PC-3 (cell line): ENCODE measurements around the gene PBRM1. TPM values are rescaled to one million over a fixed set of nuclear protein-coding genes. Genes with fewer than 3 reads are reported as not detected.

ENCODE experiments used
- ATAC-seq: fragments of 200-7000 bp; cut with Tn5 transposase; 2 replicates; pipeline ENCODE4 v1.9.1; 2020; ENCODE audit warnings: mild to moderate bottlenecking, moderate library complexity
- BruUV-seq: library from RNA; stranded (reverse); fragments of 400-500 nt; replicated peaks from 2 replicates; lab custom pipeline; 2021; lab: Mats Ljungman, UMichigan
- CTCF ChIA-PET: fragments of 300-600 bp; sonication (Branson Sonifier 250); formaldehyde crosslinking; loops from one replicate; lab custom pipeline; 2022; ENCODE audit warnings: antibody characterized with exemption; lab: Charles Lee
- POLR2A ChIA-PET: fragments of 300-600 bp; sonication (Branson Sonifier 250); formaldehyde crosslinking; loops from one replicate; lab custom pipeline; 2022; ENCODE audit warnings: antibody characterized with exemption; ENCODE audit not compliant: unreplicated experiment; lab: Charles Lee
- DNase-seq: peaks from one replicate; pipeline ENCODE4 v3.0.0-alpha.2; 2015
- H2AFZ ChIP-seq: fragments of 300-600 bp; sonication (generic); 2 replicates; pipeline ENCODE4 v1.6.0; 2016; ENCODE audit warnings: antibody characterized with exemption, low read length
- H3F3A ChIP-seq: fragments of 300-600 bp; sonication (generic); one replicate; pipeline ENCODE4 v1.6.0; 2017; ENCODE audit warnings: antibody characterized with exemption, low read length, control low read depth, mild to moderate bottlenecking; ENCODE audit not compliant: unreplicated experiment
- H3K27ac ChIP-seq: fragments of 300-600 bp; sonication (generic); 2 replicates; pipeline ENCODE4 v1.5.1; 2016; ENCODE audit warnings: mild to moderate bottlenecking, low read length
- H3K27me3 ChIP-seq: fragments of 300-600 bp; sonication (generic); 2 replicates; pipeline ENCODE4 v1.6.1; 2016; ENCODE audit warnings: low read length, mixed read lengths
- H3K36me3 ChIP-seq: fragments of 300-600 bp; sonication (generic); 2 replicates; pipeline ENCODE4 v1.6.1; 2016; ENCODE audit warnings: low read depth, mixed run types, low read length, mixed read lengths
- H3K4me1 ChIP-seq: fragments of 300-600 bp; sonication (generic); 2 replicates; pipeline ENCODE4 v1.5.1; 2016; ENCODE audit warnings: low read length; ENCODE audit not compliant: insufficient read depth
- H3K4me2 ChIP-seq: fragments of 300-600 bp; sonication (generic); 2 replicates; pipeline ENCODE4 v1.6.0; 2016; ENCODE audit warnings: low read length
- H3K4me3 ChIP-seq: fragments of 300-600 bp; sonication (generic); 2 replicates; pipeline ENCODE4 v1.5.1; 2016; ENCODE audit warnings: mild to moderate bottlenecking, low read length, mixed read lengths
- H3K79me2 ChIP-seq: fragments of 300-600 bp; sonication (generic); 2 replicates; pipeline ENCODE4 v1.6.1; 2017; ENCODE audit warnings: low read length, mixed read lengths
- H3K9ac ChIP-seq: fragments of 300-600 bp; sonication (generic); 2 replicates; pipeline ENCODE4 v1.6.0; 2016; ENCODE audit warnings: mild to moderate bottlenecking, low read length
- H3K9me2 ChIP-seq: fragments of 300-600 bp; sonication (generic); replicated peaks from 2 replicates; pipeline ENCODE4 v1.6.1; 2016; ENCODE audit warnings: mixed run types, low read length, mixed read lengths
- H3K9me3 ChIP-seq: fragments of 300-600 bp; sonication (generic); 2 replicates; pipeline ENCODE4 v1.6.1; 2016; ENCODE audit warnings: low read length, mixed read lengths
- H4K20me1 ChIP-seq: fragments of 300-600 bp; sonication (generic); 2 replicates; pipeline ENCODE4 v1.6.1; 2016; ENCODE audit warnings: low read length, mixed read lengths
- EZH2 ChIP-seq: fragments of 300-600 bp; sonication (generic); IDR thresholded peaks from one replicate; pipeline ENCODE4 v1.6.1; 2017; ENCODE audit warnings: antibody characterized with exemption, mild to moderate bottlenecking, low read length; ENCODE audit not compliant: unreplicated experiment
- EZH2phosphoT487 ChIP-seq: fragments of 300-600 bp; sonication (generic); IDR thresholded peaks from 2 replicates; pipeline ENCODE4 v1.6.1; 2018; ENCODE audit warnings: mild to moderate bottlenecking, antibody characterized with exemption, low read length, borderline replicate concordance
- intact Hi-C: fragments of 100-400 bp; cut with micrococcal nuclease; formaldehyde crosslinking; loops from 2 replicates; pipeline ENCODE4 v1.9.0; 2023
- total RNA-seq: library from RNA; depleted of rRNA; stranded (reverse); fragments of >200 nt; gene quantifications from 2 replicates; pipeline ENCODE4 v1.2.3, GENCODE V29; 2014
- TF ChIP-seq, protein P1 (sequence below): fragments of 300-600 bp; sonication (generic); conservative IDR thresholded peaks from 2 replicates; pipeline ENCODE4 v1.5.1; 2017; ENCODE audit warnings: antibody characterized with exemption, low read depth, mild to moderate bottlenecking, low read length

PBRM1 gene
- total RNA-seq, 1 experiment from 2014 or later: 59.7 TPM

DNA sequence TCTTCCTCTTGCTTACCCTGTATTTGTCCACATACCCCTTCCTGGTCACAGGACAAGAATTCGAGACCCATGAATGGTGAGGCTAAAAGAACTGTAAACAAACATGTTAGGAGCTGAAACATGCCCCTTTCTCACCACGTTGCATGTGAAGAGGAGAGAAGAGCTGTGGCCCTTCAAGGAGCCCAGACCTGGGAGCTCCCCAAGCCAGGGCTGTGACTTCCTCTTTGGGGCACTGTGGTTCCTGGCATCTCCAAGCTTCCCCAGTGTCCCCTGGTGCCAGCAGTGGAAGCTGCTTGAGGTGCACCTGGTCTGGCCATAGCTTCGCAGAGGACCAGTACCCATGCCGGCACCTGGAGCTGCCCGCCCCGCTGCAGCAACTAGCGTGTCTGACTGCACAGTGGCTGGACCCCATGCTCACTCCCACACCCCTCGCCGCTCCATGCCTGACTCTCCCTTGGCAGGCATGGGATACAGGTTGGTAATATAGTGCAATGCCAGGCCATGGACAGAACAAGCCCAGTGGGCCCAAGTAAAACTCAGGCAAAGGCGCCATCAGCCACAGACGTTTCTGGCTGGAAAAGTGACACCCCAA lies 30.1 kb upstream of the PBRM1 start:
- no peaks in the 10 kb centered on the region for H3K9me2 ChIP-seq
- TF ChIP-seq, protein P1, sequence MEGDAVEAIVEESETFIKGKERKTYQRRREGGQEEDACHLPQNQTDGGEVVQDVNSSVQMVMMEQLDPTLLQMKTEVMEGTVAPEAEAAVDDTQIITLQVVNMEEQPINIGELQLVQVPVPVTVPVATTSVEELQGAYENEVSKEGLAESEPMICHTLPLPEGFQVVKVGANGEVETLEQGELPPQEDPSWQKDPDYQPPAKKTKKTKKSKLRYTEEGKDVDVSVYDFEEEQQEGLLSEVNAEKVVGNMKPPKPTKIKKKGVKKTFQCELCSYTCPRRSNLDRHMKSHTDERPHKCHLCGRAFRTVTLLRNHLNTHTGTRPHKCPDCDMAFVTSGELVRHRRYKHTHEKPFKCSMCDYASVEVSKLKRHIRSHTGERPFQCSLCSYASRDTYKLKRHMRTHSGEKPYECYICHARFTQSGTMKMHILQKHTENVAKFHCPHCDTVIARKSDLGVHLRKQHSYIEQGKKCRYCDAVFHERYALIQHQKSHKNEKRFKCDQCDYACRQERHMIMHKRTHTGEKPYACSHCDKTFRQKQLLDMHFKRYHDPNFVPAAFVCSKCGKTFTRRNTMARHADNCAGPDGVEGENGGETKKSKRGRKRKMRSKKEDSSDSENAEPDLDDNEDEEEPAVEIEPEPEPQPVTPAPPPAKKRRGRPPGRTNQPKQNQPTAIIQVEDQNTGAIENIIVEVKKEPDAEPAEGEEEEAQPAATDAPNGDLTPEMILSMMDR: no peak
- TF ChIP-seq EZH2phosphoT487 (no peak), EZH2 (no peak)
- H3K4me3 ChIP-seq: no peak overlapping the region
- H3K79me2 ChIP-seq: no peaks in the 10 kb centered on the region
- no peak overlapping the region for H2AFZ ChIP-seq
- H3K27me3 ChIP-seq: no peaks in the 10 kb centered on the region
- no peak overlapping the region for H3K27ac ChIP-seq
- intact Hi-C loops: no loop called here
- H4K20me1 ChIP-seq: no peaks in the 10 kb centered on the region
- H3K9ac ChIP-seq: no peak overlapping the region
- peaks cover 14% of the 10 kb centered on the region; the same call in 1 of the 2 replicates for H3K36me3 ChIP-seq
- DNase-seq: no peak
- ChIA-PET POLR2A (no interaction called here), CTCF (no interaction called here)
- no peaks in the 10 kb centered on the region for H3K4me1 ChIP-seq
- BruUV-seq: no TSS peak
- peaks cover 7% of the 10 kb centered on the region for H3F3A ChIP-seq
- H3K9me3 ChIP-seq: no peaks in the 10 kb centered on the region
- no peak overlapping the region for H3K4me2 ChIP-seq
- ATAC-seq: no peak

DNA sequence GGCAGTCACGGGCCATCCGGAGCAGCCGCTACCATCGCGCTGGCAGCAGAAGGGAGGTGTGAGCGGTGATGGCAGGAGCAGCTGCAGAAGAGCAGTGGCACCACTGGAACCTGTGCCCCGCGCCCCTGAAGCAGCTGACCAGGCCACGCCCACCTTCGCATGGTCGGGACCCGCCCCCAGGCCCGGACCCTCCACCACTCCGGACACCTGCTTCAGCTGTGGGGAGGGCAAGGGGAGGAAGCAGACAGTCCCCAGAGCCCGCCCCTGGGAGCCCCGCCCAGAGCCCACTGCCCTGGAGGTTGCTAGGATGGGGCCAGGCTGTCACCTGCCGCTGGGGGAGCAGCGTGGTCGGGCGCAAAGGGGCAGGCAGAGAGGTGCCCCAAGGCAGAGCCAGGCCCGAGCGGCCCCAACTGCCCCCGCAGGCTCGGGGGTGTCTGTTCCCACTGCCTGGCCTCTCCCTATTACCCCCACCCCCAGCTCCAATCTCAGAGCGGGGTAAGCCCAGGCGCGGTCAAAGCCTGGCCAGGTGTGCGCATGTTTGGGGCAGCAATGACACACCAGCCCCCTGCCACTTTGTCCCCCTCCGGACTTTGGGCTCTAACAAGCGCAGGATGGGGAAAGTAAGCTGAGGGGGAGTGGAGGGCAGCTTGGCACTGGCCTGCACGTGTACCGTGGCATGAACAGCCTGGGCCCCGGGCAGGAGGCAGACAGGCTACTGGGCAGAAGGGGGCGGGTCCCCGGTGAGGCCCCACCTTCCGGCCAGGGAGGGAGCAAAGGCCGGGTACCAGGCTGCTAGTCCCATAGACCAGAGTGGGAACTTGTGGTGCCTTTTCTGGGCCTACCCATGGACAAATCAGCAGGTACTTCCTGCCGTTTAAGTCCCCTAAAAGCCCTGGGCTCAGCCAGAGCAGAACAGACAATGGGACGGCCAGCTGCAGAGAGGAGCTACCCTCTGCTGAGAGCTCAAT lies 28.9 kb upstream of the PBRM1 start:
- intact Hi-C loops: no loop called here
- ChIA-PET POLR2A (no interaction called here), CTCF (no interaction called here)
- H3K9me3 ChIP-seq: no peaks in the 10 kb centered on the region
- no peak overlapping the region for H3K9ac ChIP-seq
- H3K4me3 ChIP-seq: no peak overlapping the region
- H3K79me2 ChIP-seq: no peaks in the 10 kb centered on the region
- no peak overlapping the region for H3K27ac ChIP-seq
- H3F3A ChIP-seq: peaks cover 8% of the 10 kb centered on the region
- H4K20me1 ChIP-seq: no peaks in the 10 kb centered on the region
- TF ChIP-seq, protein P1: no peak
- TF ChIP-seq EZH2phosphoT487 (no peak), EZH2 (no peak)
- H3K4me1 ChIP-seq: no peaks in the 10 kb centered on the region
- H3K27me3 ChIP-seq: no peaks in the 10 kb centered on the region
- DNase-seq (no peak), ATAC-seq (no peak)
- H2AFZ ChIP-seq: no peak overlapping the region
- H3K36me3 ChIP-seq: peaks cover 5% of the 10 kb centered on the region; the same call in 1 of the 2 replicates
- no peaks in the 10 kb centered on the region for H3K9me2 ChIP-seq
- no TSS peak for BruUV-seq
- no peak overlapping the region for H3K4me2 ChIP-seq
